Stimulated activated CD4-positive, alpha-beta T cell treated with anti-CD3 and anti-CD28 coated beads, Interleukin-1b, Interleukin-23, amount 100 ng/mL, for 48 hours (primary cell): ENCODE results near the gene ST7.
"Not testable (repeated sequence)": the region's sequence is repeated elsewhere in the genome, so short reads cannot be mapped to it uniquely, and the experiment has no call there.

Source experiments
- DNase-seq: peaks from one replicate; pipeline ENCODE4 v3.0.0-alpha.2; 2020

Gene ST7, protein sequence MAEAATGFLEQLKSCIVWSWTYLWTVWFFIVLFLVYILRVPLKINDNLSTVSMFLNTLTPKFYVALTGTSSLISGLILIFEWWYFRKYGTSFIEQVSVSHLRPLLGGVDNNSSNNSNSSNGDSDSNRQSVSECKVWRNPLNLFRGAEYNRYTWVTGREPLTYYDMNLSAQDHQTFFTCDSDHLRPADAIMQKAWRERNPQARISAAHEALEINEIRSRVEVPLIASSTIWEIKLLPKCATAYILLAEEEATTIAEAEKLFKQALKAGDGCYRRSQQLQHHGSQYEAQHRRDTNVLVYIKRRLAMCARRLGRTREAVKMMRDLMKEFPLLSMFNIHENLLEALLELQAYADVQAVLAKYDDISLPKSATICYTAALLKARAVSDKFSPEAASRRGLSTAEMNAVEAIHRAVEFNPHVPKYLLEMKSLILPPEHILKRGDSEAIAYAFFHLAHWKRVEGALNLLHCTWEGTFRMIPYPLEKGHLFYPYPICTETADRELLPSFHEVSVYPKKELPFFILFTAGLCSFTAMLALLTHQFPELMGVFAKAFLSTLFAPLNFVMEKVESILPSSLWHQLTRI

DNA sequence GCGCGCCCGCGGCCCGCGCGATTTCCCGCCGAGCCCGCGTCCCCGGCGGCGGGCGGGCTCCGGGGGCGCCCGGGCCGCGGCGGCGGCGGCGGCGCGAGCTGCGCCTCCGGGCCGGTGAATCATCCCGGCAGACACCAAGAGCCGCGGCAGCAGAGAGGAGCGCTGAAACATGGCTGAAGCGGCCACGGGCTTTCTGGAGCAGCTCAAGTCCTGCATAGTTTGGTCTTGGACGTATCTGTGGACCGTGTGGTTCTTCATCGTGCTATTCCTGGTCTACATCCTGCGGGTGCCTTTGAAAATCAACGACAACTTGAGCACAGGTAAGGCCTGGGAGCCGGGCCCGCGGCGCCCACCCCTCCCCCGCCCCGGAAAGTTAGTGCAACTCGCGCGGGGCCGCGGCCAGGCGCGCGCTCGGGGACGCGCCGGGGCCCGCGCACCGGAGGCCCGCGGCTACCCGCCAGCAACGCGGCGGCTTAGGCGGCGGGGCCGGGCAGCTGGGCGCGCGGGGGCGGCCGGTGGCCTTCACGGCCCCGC lies at the start of gene ST7:
TSS of gene ST7 (plus strand) at position 130 of the 534 bp plus-strand sequence. CDS start at position 170, 40 bp downstream.
- peak; percentile 66 for DNase-seq

DNA sequence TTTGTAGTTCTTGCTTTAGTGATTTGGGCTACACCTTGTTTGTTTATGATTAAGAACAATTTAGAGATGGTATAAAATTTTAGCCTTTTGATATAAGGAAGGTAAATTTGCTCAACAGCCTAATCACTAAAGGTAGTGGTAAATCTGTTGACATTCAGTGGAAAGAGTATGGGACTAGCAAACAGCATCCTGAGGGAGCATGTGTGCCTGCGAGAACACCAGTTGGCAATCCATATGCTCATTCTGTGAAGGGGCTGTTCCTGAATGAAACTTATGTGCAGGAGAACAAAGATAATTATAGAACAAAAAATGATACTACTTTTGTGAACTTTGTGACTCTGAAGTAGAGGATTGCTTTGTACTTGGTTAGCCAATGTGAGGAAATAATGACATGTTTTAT lies 46.9 kb upstream of the ST7 start:
- DNase-seq = no peak

DNA sequence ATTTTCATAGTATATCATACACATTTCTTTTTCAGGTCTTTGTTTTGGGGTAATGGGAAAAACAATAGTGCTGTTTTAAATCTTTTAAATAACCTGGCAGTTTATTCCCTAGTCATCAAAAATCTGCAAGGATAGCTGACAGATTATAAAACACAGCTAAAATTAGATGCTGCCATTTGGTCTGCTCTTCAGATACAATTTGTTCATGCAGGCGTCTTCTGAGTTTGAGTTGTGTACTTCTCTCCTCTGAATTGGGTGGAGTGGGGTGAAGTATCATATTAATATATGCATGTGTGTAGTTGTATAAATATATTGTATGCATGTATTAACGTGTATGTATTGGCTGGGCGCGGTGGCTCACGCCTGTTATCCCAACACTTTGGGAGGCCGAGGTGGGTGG lies 42.9 kb upstream of the ST7 start:
- no peak for DNase-seq

DNA sequence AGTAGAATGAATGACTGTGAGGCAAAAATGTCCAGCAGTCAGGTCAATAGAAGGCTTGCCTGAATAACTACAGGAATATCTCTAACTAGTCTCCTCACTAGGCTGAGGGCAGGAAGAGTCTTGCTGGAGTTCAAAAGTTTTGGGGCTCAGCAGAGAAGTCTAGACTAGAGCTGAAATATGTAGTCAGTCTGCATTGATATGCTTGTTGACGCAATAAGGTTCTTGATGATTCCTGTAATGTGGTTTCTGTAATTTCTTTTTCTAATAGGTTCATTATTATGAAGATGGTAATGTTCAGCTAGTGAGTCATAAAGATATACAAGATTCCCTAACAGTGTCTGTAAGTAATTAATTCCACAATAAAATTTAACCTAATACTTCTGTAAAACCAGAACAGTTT lies 41.5 kb upstream of the ST7 start:
- no peak for DNase-seq

DNA sequence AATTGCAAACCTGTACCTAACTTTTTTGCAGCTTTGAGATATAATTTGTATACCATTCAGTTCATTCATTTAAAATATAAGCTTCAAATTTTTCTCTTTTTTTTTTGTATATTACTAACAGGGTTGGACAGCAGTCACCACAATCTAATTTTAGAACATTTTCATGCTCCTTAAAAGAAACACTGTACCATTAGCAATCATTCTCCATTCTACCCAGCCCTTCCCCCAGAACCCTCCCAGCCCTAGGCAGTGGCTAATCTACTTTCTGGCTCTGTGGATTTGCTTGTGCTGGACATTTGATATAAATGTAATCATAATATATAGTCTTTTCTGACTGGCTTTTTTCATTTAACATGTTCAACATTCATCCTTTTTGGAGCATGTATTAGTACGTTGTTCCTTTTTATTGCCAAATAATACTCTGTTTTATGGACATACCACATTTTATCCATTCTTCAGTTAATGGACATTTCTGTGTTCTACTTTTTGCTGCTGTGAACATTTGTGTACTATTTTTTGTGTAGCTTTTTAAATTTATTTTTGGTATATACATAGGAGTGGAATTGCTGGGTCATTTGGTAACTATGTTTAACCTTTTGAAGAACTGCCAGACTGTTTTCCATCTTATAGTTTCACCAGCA lies 40.9 kb upstream of the ST7 start:
- no peak for DNase-seq

DNA sequence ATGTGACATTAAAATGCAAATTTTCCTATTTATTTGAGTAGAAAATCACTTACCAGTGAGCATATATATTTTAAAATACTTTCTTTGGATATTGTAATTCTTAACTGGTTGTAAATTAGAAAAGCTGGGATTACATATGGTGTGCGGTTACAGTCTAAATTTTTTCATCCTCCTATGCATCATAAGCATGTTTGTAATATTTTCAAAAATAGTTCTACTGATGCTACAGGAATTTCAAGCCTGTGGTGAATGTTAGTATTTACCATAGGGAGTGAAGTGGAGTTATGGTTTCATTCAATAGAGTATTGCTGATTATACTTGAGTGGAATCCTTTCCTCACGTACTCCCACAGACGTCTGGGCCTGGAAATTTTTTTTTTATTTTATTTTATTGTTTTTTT lies 34.6 kb upstream of the ST7 start:
- DNase-seq = no peak

DNA sequence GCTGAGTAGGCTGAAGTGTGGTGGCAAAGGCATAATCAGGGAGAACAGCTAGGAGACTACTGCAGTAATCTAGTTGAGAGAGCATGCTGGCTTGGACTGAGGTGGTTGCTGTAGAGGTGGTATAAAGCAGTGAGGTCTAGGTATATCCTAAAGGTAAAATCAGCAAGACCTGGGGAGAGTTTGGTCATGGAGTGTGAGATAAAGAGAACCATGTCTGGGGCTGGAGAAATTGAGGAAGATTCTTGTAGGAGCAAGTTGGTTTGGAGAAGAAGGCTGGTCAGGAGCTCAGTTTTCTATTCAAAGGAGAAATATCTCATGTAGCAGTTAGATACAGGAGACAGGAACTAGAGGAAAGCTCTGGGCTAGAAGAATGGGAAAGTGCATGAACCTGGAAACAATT lies 32.9 kb upstream of the ST7 start:
- DNase-seq = no peak

DNA sequence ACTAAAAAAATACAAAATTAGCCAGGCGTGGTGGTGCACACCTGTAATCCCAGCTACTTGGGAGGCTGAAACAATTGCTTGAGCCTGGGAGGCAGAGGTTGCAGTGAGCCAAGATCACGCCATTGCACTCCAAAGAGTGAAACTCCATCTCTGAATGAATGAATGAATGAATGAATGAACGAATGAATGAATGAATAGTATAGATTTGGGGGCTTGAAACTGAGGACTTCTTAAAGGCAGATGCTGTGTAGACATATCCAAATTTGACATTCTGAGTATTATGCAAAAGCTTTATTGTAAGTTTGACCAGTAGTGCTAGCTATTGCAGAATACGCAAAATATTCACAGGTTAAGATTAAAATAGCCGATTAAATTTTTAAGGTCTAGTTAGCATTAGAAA lies 30.8 kb upstream of the ST7 start:
- DNase-seq = no peak

DNA sequence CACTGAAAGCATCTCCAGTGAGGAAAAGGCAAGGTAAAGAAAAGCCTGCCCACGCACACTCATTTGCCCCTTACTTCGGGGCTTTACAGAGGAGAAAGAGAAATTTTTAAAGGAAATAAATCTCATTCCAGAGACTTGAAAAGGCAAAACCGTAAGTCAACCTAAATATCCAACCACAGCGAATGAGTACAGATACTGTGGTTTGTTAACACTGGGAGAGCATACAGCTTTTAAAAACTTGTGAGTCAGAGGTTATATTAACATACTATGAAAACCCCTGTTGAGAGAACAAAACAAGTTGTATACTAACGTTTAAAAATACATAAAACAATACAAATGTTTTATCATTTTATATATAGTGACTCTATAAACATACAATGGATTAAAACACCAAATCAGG lies 28.6 kb upstream of the ST7 start:
- DNase-seq = no peak

DNA sequence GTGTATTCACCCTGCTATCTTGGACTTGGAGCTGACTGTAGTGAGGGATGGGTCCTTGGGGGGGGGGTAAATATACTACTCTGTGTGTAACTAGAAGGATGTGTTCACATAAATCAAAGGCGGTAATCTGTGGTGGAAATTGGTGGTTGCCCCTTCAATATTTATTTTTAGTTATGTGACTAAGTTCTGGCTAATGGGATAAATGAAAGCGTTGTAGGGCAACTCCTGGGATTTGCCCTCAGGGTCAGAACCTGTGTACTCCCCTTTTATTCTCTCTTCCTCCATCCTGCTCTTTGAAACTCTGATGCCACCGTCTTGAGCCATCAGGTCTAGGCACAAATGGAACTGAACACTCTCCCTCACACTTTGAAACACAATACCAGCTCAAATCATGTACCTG lies 24.3 kb upstream of the ST7 start:
- DNase-seq = no peak

DNA sequence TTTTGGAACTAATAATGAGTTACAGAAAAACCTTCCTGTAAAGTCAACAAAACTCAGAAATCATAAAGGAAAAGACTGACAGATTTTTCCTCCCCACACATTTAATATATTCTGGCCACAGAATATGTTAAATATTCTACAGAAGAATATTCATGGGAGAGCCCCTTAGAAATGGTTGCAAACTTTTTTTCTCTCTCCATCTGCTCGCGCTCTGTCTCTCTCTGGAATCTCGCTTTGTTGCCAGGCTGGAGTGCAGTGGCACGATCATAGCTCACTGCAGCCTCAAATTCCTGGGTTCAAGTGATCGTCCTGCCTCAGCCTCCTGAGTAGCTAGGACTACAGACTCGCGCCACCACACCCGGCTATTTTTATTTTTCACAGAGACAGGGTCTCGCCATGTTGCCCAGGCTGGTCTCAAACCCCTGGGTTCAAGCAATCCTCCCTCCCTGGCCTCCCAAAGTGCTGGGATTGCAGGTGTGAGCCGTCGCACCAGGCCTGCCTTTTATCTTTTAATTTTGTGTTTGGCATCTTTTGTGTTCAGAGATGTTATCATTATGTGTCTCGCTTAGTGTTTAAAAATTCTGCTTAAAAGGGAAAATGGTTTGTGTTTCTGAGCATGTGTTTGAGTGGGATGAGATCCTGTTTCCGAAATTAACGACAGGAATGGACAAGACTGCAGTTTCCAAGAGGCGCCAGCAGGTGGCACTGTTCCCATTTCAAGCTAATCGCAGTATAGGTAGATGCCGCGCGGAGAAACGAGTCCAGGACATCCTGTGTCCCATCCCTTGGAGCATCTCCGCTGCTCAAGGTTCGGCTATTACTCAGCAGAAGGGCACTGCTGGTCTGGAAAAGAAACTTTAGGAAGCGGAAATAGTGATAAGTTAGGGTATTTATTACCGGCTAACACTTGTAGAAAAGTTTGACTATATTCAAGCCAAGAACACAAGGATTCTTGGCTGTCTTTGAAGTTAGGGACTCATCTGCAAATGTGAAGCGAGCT lies 23.1 kb upstream of the ST7 start:
- DNase-seq = peak; percentile 74

DNA sequence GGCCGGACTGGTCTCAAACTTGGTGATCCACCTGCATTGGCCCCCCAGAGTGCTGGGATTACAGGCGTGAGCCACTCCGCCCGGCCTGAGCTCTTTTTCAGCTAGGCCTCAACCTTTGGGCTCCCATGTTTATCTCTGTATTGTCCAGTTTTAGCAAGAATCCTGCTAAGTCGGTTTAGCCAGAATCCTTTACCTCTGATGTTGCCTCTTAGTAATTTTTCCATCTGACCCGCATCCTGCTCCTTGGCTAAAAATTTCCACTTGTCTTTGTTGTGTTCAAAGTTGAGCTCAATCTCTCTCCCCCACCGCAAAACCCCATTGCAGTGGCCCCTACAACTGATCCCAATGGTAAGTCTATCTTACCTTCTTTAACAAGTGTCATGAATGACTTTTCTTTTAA lies 20.7 kb upstream of the ST7 start:
- DNase-seq = no peak

DNA sequence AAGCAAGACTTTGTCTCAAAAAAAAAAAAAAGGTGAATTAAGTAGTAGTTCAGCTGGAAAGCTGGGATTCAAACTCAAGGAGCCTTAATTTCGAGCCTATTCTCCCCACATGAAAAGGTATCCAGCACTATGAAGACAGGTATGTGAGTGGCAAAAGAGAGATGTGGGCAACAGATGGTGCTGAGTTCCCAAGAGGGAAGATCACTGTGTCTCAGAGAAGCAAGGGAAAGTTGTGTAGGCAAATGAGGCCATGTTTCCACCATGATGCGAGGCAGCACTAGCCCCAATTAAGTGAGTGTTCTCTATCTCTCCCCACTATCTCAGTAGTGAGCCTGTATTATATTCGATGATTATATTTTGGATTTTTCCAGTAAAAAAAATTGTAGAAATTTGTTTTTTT lies 19.8 kb upstream of the ST7 start:
- DNase-seq = no peak

DNA sequence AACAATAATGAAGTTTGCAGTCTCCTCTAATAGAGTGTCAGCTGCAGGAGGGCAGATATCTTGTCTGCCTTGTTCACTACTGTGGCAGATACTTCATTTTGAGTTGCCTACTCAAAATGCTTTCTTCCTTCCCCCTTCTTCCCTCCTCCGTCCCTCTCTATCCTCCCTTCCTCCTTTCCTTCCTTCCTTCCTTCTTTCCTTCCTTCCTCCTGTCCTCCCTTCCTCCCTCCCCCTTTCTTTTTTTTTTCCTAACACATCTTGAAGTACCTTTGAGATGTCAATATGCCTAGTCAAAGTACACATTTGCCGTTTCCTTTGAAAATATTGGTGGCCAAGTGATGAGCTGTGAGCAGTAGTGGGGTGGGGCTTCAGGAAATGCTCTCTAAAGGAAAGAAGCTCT lies 18.7 kb upstream of the ST7 start:
- no peak for DNase-seq

DNA sequence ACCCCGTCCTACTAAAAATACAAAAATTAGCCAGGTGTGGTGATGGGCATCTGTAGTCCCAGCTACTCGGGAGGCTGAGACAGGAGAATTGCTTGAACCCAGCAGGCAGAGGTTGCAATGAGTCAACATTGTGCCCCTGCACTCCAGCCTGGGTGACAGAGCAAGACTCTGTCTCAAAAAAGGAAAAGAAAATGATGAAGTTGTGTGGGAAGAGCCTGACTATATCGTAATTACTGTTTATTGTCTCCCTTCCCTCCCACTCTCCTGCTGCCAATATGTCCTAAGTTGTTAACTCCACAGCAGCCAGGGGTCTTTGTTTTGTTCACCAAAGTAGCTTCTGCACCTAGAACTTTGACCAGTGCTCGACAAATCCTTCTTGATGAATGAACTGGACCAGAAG lies 16.5 kb upstream of the ST7 start:
- not testable (repeated sequence) for DNase-seq

DNA sequence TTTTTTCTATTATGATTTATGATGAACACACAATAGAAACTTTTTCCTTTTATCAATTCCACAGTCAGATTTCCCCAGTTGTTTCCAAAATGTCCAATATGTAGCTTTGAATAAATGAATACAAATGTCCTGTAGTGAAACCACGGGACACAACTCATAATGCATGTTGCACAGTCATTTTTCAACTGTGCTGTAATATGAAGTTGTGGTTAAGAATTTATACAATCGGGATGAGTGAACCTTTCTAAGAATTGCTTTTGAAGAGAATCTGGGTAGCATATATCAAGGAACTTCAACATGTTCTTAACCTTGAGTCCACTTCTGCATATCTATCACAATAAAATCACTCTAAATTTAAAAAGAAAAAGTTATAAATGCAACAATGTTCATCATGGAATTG lies 14.6 kb upstream of the ST7 start:
- DNase-seq = no peak

DNA sequence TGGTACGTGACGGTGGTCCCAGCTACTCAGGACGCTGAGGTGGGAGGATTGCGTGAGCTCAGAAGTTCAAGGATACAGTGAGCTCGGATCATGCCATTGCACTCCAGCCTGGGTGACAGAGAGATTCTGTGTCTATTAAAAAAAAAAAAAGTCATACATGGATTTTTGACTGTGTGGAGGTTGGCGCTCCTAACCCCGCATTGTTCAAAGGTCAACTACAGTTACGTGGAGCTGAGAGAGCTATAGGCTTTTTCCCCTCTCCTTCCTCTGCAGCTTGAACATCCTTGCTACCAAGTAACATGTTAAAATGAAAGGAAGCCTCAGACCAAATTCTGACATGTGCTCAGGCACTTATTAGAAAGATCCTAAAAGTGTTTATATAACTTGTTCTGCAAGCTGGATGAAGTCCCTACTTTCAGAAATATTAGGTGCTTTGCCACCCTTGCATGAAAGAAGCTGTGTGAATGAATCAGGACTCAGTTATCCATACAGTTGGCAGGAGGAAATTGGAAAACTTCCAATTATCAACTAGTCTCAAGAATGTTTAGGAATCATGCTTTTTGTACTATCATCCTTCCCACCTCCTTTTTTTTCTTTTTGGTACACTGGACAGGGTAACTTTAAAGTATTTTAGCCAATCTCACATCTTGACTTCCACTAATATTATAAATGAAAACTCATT lies 12.5 kb upstream of the ST7 start:
- no peak for DNase-seq

DNA sequence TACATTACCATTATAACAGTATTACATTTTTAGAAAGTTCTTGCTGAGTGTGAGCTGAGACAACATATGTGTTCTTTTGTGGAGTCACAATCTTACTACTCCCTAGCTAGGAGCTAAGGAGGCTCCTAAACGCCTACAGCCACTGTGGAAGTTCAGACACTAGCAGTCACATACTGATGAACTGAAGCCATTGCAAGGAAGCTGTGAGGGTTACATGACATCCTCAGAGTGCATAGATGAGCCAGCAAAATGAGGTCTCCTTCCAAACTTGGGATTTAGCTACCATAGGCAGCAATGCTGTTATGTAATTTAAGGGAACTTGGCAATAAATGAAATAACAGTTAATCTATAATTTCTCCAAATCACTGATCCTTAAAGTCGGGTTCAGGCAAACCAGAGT lies 10.8 kb upstream of the ST7 start:
- DNase-seq = no peak

DNA sequence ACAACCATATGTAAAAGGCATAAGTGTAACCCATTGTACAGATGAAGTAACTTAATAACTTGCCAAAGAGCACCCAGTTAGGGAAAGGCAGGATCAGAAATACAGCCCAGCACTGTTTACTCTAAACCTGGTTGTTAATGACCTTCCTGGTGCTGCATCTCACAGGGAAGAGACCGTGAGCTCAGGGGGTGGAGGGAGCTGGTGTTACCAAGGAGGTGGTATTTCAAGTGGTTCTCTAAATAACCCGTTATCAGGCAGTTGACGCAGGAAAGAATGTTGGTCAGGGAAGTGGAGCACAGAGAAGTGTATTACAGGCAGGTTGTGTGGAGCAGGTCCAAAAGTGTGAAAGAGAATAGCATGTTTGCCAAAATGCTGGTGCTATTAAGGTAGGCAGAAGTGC lies 4.4 kb upstream of the ST7 start:
- no peak for DNase-seq

DNA sequence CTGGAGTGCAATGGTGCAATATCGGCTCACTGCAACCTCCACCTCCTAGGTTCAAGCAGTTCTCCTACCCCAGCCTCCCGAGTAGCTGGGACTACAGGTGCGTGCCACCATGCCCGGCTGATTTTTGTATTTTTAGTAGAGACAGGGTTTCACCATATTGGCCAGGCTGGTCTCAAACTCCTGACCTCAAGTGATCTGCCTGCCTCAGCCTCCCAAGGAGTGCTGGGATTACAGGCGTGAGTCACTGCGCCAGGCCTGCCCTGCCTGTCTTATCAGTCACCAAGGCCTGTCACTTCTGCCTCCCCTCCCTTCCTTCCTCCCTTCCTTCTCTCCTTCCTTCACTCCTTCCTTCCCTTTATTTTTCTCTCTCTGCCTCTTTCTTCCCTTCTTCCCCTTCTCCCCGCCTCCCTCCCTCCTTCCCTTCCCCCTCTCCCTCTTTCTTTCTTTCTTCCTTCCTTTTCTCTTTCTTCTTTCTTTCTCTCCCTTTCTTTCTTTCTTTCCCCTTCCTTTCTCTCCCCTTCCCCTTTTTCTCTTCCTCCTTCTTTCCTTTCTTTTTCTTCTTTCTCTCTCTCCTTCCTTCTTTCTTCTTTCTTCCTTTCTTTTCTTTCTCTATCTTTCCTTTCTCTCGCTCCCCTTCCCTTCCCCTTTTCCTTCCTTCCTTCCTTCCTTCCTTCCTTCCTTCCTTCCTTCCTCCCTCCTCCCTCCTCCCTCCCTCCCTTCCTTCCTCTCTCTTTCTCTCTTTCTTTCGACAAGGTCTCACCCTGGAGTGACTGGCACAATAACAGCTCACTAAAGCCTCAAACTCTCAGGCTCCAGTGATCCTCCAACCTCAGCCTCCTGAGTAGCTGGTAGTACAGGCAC lies 3.1 kb upstream of the ST7 start:
- DNase-seq = no peak

DNA sequence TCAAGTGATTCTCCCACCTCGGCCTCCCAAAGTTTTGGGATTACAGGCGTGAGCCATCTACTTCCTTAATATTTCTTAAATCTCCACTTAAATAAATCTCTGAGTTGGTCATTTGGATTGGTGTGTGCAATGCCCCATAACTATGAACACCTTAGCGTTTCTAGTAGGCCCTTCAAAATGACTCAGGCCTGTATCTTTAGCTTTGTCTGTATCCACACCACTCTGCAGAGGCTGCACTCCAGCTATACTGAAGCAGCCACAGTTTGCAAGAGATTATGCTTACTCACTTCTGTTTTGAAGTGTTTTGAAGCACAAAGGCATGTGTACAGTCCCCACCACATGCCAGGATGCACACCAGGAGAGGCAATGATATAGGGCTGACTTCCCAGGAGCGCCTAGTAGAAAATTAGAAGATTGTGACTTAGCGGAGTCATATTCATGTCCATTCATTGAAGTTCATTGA lies 2.4 kb upstream of the ST7 start:
- no peak for DNase-seq
